Measurements from ENCODE around the gene RTF2.

Gene RTF2

GRCh38 chr20:56468316-56469076 lies at the start of gene RTF2:
TSS of gene RTF2 (plus strand) at chr20:56468627. CDS start at chr20:56468698, 71 bp downstream.
- H3K27me3 Mint-ChIP-seq: no peaks in the 10 kb centered on the region
- H3K9me3 Mint-ChIP-seq (ENCODE audit: low read depth): no peaks in the 10 kb centered on the region
- H3K4me1 Mint-ChIP-seq (ENCODE audit: low read depth): peaks cover 39% of the 10 kb centered on the region
- peaks cover 4% of the 10 kb centered on the region for H3K36me3 Mint-ChIP-seq
- H3K27ac Mint-ChIP-seq: peak within 1 kb of the TSS; percentile 97
- H3K4me3 Mint-ChIP-seq: peak within 1 kb of the TSS; percentile 99

- H3K27ac Mint-ChIP-seq: peak overlapping the region; percentile 90
- H3K36me3 Mint-ChIP-seq: peaks cover 8% of the 10 kb centered on the region
- no peaks in the 10 kb centered on the region for H3K9me3 Mint-ChIP-seq (ENCODE audit: low read depth)
- H3K27me3 Mint-ChIP-seq: no peaks in the 10 kb centered on the region
- H3K4me3 Mint-ChIP-seq: peak overlapping the region; percentile 7
- H3K4me1 Mint-ChIP-seq (ENCODE audit: low read depth): peaks cover 79% of the 10 kb centered on the region
Measured at GRCh38 chr20:56420028-56420427, 48.4 kb upstream of the RTF2 start.

GRCh38 chr20:56420940-56421688 lies 47.3 kb upstream of the RTF2 start:
- Mint-ChIP-seq H3K9me3 (ENCODE audit: low read depth) (no peaks in the 10 kb centered on the region), H3K4me3 (peak overlapping the region; percentile 66), H3K27me3 (no peaks in the 10 kb centered on the region), H3K36me3 (peaks cover 8% of the 10 kb centered on the region), H3K27ac (peak overlapping the region; percentile 90), H3K4me1 (ENCODE audit: low read depth) (peaks cover 80% of the 10 kb centered on the region)

GRCh38 chr20:56422076-56422823 lies 46.2 kb upstream of the RTF2 start:
- peak overlapping the region; percentile 94 for H3K27ac Mint-ChIP-seq
- H3K9me3 Mint-ChIP-seq (ENCODE audit: low read depth): no peaks in the 10 kb centered on the region
- H3K27me3 Mint-ChIP-seq: no peaks in the 10 kb centered on the region
- H3K36me3 Mint-ChIP-seq: peaks cover 4% of the 10 kb centered on the region
- H3K4me3 Mint-ChIP-seq: peak overlapping the region; percentile 28
- peaks cover 74% of the 10 kb centered on the region for H3K4me1 Mint-ChIP-seq (ENCODE audit: low read depth)

- Mint-ChIP-seq H3K9me3 (ENCODE audit: low read depth) (no peaks in the 10 kb centered on the region), H3K36me3 (peaks cover 4% of the 10 kb centered on the region), H3K4me1 (ENCODE audit: low read depth) (peaks cover 74% of the 10 kb centered on the region), H3K4me3 (peak overlapping the region; percentile 28), H3K27me3 (no peaks in the 10 kb centered on the region), H3K27ac (peak overlapping the region; percentile 94)
Measured at GRCh38 chr20:56422824-56423189, 45.6 kb upstream of the RTF2 start.

GRCh38 chr20:56423211-56423610 lies 45.2 kb upstream of the RTF2 start:
- H3K4me3 Mint-ChIP-seq: peak overlapping the region; percentile 28
- no peaks in the 10 kb centered on the region for H3K9me3 Mint-ChIP-seq (ENCODE audit: low read depth)
- H3K4me1 Mint-ChIP-seq (ENCODE audit: low read depth): peaks cover 74% of the 10 kb centered on the region
- peaks cover 7% of the 10 kb centered on the region for H3K36me3 Mint-ChIP-seq
- no peaks in the 10 kb centered on the region for H3K27me3 Mint-ChIP-seq
- H3K27ac Mint-ChIP-seq: peak overlapping the region; percentile 94

GRCh38 chr20:56423886-56424285 lies 44.5 kb upstream of the RTF2 start:
- H3K4me1 Mint-ChIP-seq (ENCODE audit: low read depth): peaks cover 74% of the 10 kb centered on the region
- no peaks in the 10 kb centered on the region for H3K27me3 Mint-ChIP-seq
- no peak overlapping the region for H3K27ac Mint-ChIP-seq
- no peak overlapping the region for H3K4me3 Mint-ChIP-seq
- H3K9me3 Mint-ChIP-seq (ENCODE audit: low read depth): no peaks in the 10 kb centered on the region
- H3K36me3 Mint-ChIP-seq: peaks cover 5% of the 10 kb centered on the region

GRCh38 chr20:56424931-56425330 lies 43.5 kb upstream of the RTF2 start:
- peaks cover 77% of the 10 kb centered on the region for H3K4me1 Mint-ChIP-seq (ENCODE audit: low read depth)
- H3K27ac Mint-ChIP-seq: peak overlapping the region; percentile 10
- H3K36me3 Mint-ChIP-seq: peaks cover 4% of the 10 kb centered on the region

GRCh38 chr20:56426026-56426425 lies 42.4 kb upstream of the RTF2 start:
- Mint-ChIP-seq H3K27ac (peak overlapping the region; percentile 64), H3K4me1 (ENCODE audit: low read depth) (peaks cover 77% of the 10 kb centered on the region), H3K9me3 (ENCODE audit: low read depth) (no peaks in the 10 kb centered on the region), H3K4me3 (no peak overlapping the region), H3K36me3 (peaks cover 4% of the 10 kb centered on the region), H3K27me3 (no peaks in the 10 kb centered on the region)

More at GRCh38 chr20:56424931-56425330, 43.5 kb upstream of the RTF2 start:
- Mint-ChIP-seq H3K4me3 (no peak overlapping the region), H3K9me3 (ENCODE audit: low read depth) (no peaks in the 10 kb centered on the region), H3K27me3 (no peaks in the 10 kb centered on the region)

- no peaks in the 10 kb centered on the region for H3K27me3 Mint-ChIP-seq
- no peak overlapping the region for H3K4me3 Mint-ChIP-seq
- peaks cover 73% of the 10 kb centered on the region for H3K4me1 Mint-ChIP-seq (ENCODE audit: low read depth)
- no peaks in the 10 kb centered on the region for H3K9me3 Mint-ChIP-seq (ENCODE audit: low read depth)
- H3K36me3 Mint-ChIP-seq: peaks cover 7% of the 10 kb centered on the region
- no peak overlapping the region for H3K27ac Mint-ChIP-seq
Measured at GRCh38 chr20:56426926-56427325, 41.5 kb upstream of the RTF2 start.

- no peaks in the 10 kb centered on the region for H3K27me3 Mint-ChIP-seq
- H3K36me3 Mint-ChIP-seq: peaks cover 7% of the 10 kb centered on the region
- peaks cover 68% of the 10 kb centered on the region for H3K4me1 Mint-ChIP-seq (ENCODE audit: low read depth)
- no peaks in the 10 kb centered on the region for H3K9me3 Mint-ChIP-seq (ENCODE audit: low read depth)
- no peak overlapping the region for H3K4me3 Mint-ChIP-seq
- H3K27ac Mint-ChIP-seq: peak overlapping the region; percentile 67
Measured at GRCh38 chr20:56427797-56428196, 40.6 kb upstream of the RTF2 start.

- H3K4me3 Mint-ChIP-seq: peak overlapping the region; percentile 27
- peaks cover 9% of the 10 kb centered on the region for H3K36me3 Mint-ChIP-seq
Measured at GRCh38 chr20:56428410-56428809, 40.0 kb upstream of the RTF2 start.

GRCh38 chr20:56428881-56429280 lies 39.5 kb upstream of the RTF2 start:
- Mint-ChIP-seq H3K4me1 (ENCODE audit: low read depth) (peaks cover 73% of the 10 kb centered on the region), H3K27me3 (no peaks in the 10 kb centered on the region), H3K9me3 (ENCODE audit: low read depth) (no peaks in the 10 kb centered on the region), H3K36me3 (peaks cover 9% of the 10 kb centered on the region), H3K4me3 (peak overlapping the region; percentile 83), H3K27ac (peak overlapping the region; percentile 98)

More at GRCh38 chr20:56428410-56428809, 40.0 kb upstream of the RTF2 start:
- Mint-ChIP-seq H3K9me3 (ENCODE audit: low read depth) (no peaks in the 10 kb centered on the region), H3K27me3 (no peaks in the 10 kb centered on the region), H3K27ac (peak overlapping the region; percentile 67), H3K4me1 (ENCODE audit: low read depth) (peaks cover 69% of the 10 kb centered on the region)

- peak overlapping the region; percentile 98 for H3K27ac Mint-ChIP-seq
- H3K36me3 Mint-ChIP-seq: peaks cover 12% of the 10 kb centered on the region
- H3K4me1 Mint-ChIP-seq (ENCODE audit: low read depth): peaks cover 75% of the 10 kb centered on the region
- H3K4me3 Mint-ChIP-seq: peak overlapping the region; percentile 83
- no peaks in the 10 kb centered on the region for H3K27me3 Mint-ChIP-seq
- no peaks in the 10 kb centered on the region for H3K9me3 Mint-ChIP-seq (ENCODE audit: low read depth)
Measured at GRCh38 chr20:56429502-56429901, 38.9 kb upstream of the RTF2 start.

GRCh38 chr20:56429941-56430340 lies 38.5 kb upstream of the RTF2 start:
- H3K36me3 Mint-ChIP-seq: peaks cover 12% of the 10 kb centered on the region
- H3K9me3 Mint-ChIP-seq (ENCODE audit: low read depth): no peaks in the 10 kb centered on the region
- no peaks in the 10 kb centered on the region for H3K27me3 Mint-ChIP-seq
- H3K4me1 Mint-ChIP-seq (ENCODE audit: low read depth): peaks cover 72% of the 10 kb centered on the region
- H3K27ac Mint-ChIP-seq: peak overlapping the region; percentile 98
- H3K4me3 Mint-ChIP-seq: peak overlapping the region; percentile 83

All from activated naive CD8-positive, alpha-beta T cell (primary cell).